ENCODE data around the gene SPACA4.

DNA sequence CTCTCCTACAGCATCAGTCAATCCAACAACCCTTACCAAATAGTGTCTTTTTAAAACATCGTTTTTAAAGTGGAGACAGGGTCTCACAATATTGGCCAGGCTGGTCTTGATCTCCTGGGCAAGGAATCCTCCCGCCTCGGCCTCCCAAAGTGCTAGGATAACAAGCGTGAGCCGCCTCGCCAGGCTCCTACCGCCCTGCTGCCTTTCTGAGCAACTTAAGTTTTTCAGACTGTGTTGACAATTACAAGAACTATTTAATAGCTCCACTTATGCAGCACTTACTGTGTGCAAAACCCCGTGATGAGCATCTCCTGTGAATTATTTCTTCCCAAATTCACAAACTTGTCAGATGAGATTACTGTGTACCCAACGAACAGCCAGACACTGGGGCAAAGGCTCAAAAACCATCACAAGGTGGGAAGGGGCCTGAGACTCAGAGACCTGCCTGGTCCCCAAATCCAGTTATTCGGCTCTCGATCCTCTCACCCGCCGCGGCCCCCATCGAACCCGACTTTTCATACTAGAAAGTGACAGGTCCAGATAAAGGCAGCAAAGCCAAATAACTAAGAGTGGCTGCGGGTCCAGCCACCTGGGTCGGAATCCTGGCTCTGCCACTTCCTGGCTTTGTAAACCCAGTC is 11.9 kb downstream of the SPACA4 start:
- TF ChIP-seq, protein P1, sequence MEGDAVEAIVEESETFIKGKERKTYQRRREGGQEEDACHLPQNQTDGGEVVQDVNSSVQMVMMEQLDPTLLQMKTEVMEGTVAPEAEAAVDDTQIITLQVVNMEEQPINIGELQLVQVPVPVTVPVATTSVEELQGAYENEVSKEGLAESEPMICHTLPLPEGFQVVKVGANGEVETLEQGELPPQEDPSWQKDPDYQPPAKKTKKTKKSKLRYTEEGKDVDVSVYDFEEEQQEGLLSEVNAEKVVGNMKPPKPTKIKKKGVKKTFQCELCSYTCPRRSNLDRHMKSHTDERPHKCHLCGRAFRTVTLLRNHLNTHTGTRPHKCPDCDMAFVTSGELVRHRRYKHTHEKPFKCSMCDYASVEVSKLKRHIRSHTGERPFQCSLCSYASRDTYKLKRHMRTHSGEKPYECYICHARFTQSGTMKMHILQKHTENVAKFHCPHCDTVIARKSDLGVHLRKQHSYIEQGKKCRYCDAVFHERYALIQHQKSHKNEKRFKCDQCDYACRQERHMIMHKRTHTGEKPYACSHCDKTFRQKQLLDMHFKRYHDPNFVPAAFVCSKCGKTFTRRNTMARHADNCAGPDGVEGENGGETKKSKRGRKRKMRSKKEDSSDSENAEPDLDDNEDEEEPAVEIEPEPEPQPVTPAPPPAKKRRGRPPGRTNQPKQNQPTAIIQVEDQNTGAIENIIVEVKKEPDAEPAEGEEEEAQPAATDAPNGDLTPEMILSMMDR (IDR thresholded peaks at IDR 0.05) = no peak
- no peak for TF ChIP-seq POLR2A (IDR thresholded peaks at IDR 0.05)
